Activated CD8-positive, alpha-beta memory T cell treated with anti-CD3 and anti-CD28 coated beads for 48 hours (primary cell): ENCODE data around the gene MORN5.

ENCODE experiments used
- DNase-seq, 3 experiments: peaks; one replicate each; pipeline ENCODE4 v3.0.0-alpha.2; 2020; ENCODE audit warnings: low read depth in 2 of 3, low spot score in 2 of 3

MORN5 gene

GRCh38 chr9:122124528-122124927, 35.2 kb upstream of the MORN5 start:
- no peak for DNase-seq

GRCh38 chr9:122125158-122125508, 34.6 kb upstream of the MORN5 start:
- peak; percentile 45 to 61 (median 58) for DNase-seq

GRCh38 chr9:122125509-122126330, 34.0 kb upstream of the MORN5 start:
- DNase-seq: no peak

- no peak for DNase-seq
Observed at GRCh38 chr9:122126331-122127261, 33.1 kb upstream of the MORN5 start.

GRCh38 chr9:122127396-122127798, 32.3 kb upstream of the MORN5 start:
- no peak for DNase-seq

GRCh38 chr9:122128007-122128968, 31.4 kb upstream of the MORN5 start:
- DNase-seq: no peak

GRCh38 chr9:122128969-122129343, 30.8 kb upstream of the MORN5 start:
- no peak for DNase-seq

- DNase-seq: no peak
Observed at GRCh38 chr9:122129969-122130368, 29.7 kb upstream of the MORN5 start.

- no peak for DNase-seq
Observed at GRCh38 chr9:122130837-122131236, 28.9 kb upstream of the MORN5 start.

GRCh38 chr9:122131401-122132001, 28.2 kb upstream of the MORN5 start:
- no peak for DNase-seq

GRCh38 chr9:122132539-122132938, 27.2 kb upstream of the MORN5 start:
- no peak for DNase-seq

- DNase-seq: no peak
Observed at GRCh38 chr9:122133263-122133983, 26.3 kb upstream of the MORN5 start.

- no peak for DNase-seq
Observed at GRCh38 chr9:122133984-122134535, 25.6 kb upstream of the MORN5 start.

GRCh38 chr9:122134822-122135528, 24.7 kb upstream of the MORN5 start:
- DNase-seq: no peak

GRCh38 chr9:122135529-122135859, 24.2 kb upstream of the MORN5 start:
- DNase-seq: no peak

GRCh38 chr9:122138560-122139268, 21.0 kb upstream of the MORN5 start:
- DNase-seq: no peak

GRCh38 chr9:122140368-122141193, 19.1 kb upstream of the MORN5 start:
- no peak for DNase-seq

- DNase-seq: no peak
Observed at GRCh38 chr9:122141671-122142070, 18.0 kb upstream of the MORN5 start.
